Measurements from ENCODE around the gene UGDH. TPM values are rescaled to one million over a fixed set of nuclear protein-coding genes. Genes with fewer than 3 reads are reported as not detected.

Gene UGDH
- total and polyA plus RNA-seq, 2 donors (not counting 3 experiments of a cell fraction or from before 2014, with no cell fraction given) = 41.3 to 62.1 TPM

DNA sequence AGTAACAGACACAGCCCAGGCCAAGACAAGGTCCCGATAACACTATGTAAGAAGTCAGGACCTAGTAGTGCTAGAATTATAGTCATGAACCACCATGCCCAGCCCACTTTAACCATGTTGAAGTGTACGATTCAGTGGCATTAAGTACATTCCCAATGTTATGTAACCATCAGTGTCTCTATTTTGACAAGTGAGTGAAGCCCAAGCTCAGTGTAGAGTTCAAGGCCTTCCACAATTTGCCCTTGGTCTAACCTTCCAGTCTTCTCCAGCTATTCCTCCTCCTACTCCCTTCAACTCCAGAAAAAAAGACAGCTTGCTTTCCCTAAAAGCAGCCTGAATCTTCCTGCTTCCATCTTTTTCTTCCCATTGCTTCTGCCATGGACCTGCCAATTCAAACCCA is 36.9 kb downstream of the UGDH start:
- H3K27ac ChIP-seq (ENCODE audit: insufficient read depth, low read depth, low read length) = no peak overlapping the region
- no peak overlapping the region for H3K4me3 ChIP-seq (replicated peaks in 1 of 3; ENCODE audit: insufficient read depth in 1 of 3, low read depth in 1 of 3, low read length in 3 of 3)
- H3K36me3 ChIP-seq (ENCODE audit: control insufficient read depth in 2 of 2, extremely low read depth in 1 of 2, insufficient read depth in 2 of 2, low read length in 2 of 2) = no peaks in the 10 kb centered on the region
- no peaks in the 10 kb centered on the region for H3K27me3 ChIP-seq (ENCODE audit: control insufficient read depth in 2 of 2, insufficient read depth in 2 of 2, low read length in 2 of 2)
- no peaks in the 10 kb centered on the region for H3K79me2 ChIP-seq (ENCODE audit: control insufficient read depth, insufficient read depth, low read length)
- no peaks in the 10 kb centered on the region for H3K9me1 ChIP-seq (replicated peaks; ENCODE audit: control insufficient read depth, extremely low read depth, insufficient read depth, low read length)
- no peak overlapping the region for H2AFZ ChIP-seq (ENCODE audit: low read depth, low read length)
- TF ChIP-seq, protein P1, sequence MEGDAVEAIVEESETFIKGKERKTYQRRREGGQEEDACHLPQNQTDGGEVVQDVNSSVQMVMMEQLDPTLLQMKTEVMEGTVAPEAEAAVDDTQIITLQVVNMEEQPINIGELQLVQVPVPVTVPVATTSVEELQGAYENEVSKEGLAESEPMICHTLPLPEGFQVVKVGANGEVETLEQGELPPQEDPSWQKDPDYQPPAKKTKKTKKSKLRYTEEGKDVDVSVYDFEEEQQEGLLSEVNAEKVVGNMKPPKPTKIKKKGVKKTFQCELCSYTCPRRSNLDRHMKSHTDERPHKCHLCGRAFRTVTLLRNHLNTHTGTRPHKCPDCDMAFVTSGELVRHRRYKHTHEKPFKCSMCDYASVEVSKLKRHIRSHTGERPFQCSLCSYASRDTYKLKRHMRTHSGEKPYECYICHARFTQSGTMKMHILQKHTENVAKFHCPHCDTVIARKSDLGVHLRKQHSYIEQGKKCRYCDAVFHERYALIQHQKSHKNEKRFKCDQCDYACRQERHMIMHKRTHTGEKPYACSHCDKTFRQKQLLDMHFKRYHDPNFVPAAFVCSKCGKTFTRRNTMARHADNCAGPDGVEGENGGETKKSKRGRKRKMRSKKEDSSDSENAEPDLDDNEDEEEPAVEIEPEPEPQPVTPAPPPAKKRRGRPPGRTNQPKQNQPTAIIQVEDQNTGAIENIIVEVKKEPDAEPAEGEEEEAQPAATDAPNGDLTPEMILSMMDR (IDR thresholded peaks at IDR 0.05; ENCODE audit: extremely low read depth in 1 of 2, insufficient read depth in 1 of 2, low read depth in 1 of 2, low read length in 2 of 2) = no peak
- TF ChIP-seq GATA2 (IDR thresholded peaks at IDR 0.05; ENCODE audit: insufficient read depth, insufficient read length, low read depth, low read length) (no peak), EZH2 (IDR thresholded peaks at IDR 0.05; ENCODE audit: borderline replicate concordance, low read depth, low read length, severe bottlenecking) (no peak), POLR2AphosphoS5 (IDR thresholded peaks at IDR 0.05; ENCODE audit: insufficient read depth, low read depth, low read length) (no peak), FOS (IDR thresholded peaks at IDR 0.05; ENCODE audit: borderline replicate concordance, insufficient read depth, low read length) (no peak), POLR2A (IDR thresholded peaks at IDR 0.05; ENCODE audit: low read depth, low read length) (no peak), JUN (IDR thresholded peaks at IDR 0.05; ENCODE audit: borderline replicate concordance, insufficient read depth, insufficient read length, low read depth) (no peak), MYC (IDR thresholded peaks at IDR 0.05; ENCODE audit: low read depth, low read length) (no peak)
- TF ChIP-seq, protein P2, sequence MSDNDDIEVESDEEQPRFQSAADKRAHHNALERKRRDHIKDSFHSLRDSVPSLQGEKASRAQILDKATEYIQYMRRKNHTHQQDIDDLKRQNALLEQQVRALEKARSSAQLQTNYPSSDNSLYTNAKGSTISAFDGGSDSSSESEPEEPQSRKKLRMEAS (IDR thresholded peaks at IDR 0.05; ENCODE audit: insufficient read depth, insufficient read length) = no peak
- H3K9ac ChIP-seq (replicated peaks; ENCODE audit: extremely low read depth, insufficient read depth, low read length) = no peak overlapping the region
- no peak for FAIRE-seq
- H4K20me1 ChIP-seq (replicated peaks; ENCODE audit: control insufficient read depth, extremely low read depth, insufficient read depth, low read length) = no peaks in the 10 kb centered on the region
- H3K4me2 ChIP-seq (ENCODE audit: insufficient read depth, low read length) = no peak overlapping the region
- H3K9me3 ChIP-seq (replicated peaks; ENCODE audit: control insufficient read depth, insufficient read depth, low read length) = no peaks in the 10 kb centered on the region
- DNase-seq (ENCODE audit: low read depth, low spot score) = no peak
- dilution Hi-C loops (cut with MboI; ENCODE audit: extremely low pct_ligation_motif_present, low sequenced_read_pairs) = no loop called here
- H3K4me1 ChIP-seq (ENCODE audit: control insufficient read depth, extremely low read depth, insufficient read depth, low read length) = no peaks in the 10 kb centered on the region
- intact Hi-C loops (cut with micrococcal nuclease) = no loop called here
- ChIA-PET POLR2A (no interaction called here), CTCF (interaction anchor here (1.2 to 3.0 kb wide), 2 partner anchors 12 to 21 kb away, joined by 3 to 11 read pairs; no protein-coding TSS in a partner anchor)
- BruUV-seq (replicated peaks) = no TSS peak
